Measurements from ENCODE around the gene GRIPAP1.
"Not testable (repeated sequence)": the region's sequence is repeated elsewhere in the genome, so short reads cannot be mapped to it uniquely, and the experiment has no call there.

Gene GRIPAP1

DNA sequence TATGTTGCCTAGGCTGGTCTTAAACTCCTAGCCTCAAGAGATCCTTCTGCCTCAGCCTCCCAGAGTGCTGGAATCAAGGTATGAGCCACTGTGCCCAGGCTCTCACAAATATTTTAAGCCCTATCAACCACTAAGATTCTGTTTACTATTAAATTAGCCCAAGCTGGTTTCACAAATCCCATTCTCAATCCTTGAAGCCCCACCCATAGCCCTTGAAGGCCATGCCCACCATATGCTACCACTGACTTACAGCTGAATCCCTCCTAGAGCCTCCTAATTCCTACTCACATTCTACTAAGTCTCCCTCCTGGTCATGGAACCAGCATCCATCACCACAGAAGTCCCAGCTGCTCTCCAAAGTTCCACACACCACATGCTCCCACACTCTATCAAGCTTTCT is 9.7 kb downstream of the GRIPAP1 start:
- FAIRE-seq, result no peak

DNA sequence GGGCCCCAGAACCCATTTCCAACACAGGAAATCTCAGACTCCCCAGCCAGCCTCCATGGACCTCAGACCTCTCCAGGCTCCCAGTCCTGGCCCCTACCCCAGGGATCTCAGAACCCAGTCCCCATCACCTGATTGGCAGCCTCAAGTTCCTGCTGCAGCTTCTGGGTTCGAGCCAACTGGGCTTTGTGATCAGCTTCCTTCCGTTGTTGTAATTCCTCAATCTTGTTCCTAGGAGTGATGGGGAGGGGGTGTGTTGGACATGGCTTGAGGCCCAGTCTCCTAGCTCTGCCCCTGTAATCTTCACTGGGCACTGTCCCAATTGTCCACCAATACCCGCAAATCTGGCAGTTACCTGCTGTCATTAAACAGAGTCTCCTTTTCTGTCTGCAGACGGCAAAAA is 12.6 kb downstream of the GRIPAP1 start:
- FAIRE-seq, result no peak

DNA sequence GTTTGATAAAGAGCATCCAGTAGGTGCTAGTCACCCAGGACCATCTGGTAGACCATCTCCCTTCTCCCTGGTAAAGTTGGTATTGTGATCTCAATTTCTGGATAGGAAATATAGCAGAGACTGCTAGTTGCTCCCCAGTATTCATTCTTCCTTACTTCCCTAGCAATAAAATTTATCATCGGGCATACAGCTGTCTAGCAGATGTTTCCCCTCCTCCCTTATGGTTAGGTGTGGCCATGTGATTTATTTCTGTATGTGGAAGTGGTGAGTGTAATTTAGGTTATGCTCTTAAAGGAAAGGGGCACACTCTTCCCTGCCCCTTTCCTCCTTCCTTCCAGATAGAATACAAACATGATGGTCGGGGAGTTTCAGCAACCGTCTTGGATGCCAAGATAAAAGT is 18.2 kb downstream of the GRIPAP1 start:
- no peak for FAIRE-seq

DNA sequence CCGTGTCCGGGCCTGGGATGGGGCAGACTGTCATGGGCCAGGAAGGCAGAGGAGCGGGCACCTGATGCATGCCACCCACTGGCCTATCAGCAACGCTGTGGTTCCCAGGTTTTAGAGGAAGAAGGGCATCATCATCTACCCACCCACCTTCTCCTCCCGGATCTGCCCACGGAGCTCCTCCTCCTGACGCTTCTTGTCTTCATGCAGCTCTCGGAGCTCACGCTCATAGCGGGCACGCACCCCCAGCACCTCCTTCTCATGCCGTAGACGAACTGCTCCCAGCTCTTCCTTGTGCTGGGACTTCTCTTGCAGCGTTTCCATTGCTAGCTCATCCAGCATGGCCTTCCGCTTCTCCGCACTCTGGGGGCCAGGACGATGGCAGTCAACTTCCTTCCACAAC is 19.0 kb downstream of the GRIPAP1 start:
- no peak for FAIRE-seq

DNA sequence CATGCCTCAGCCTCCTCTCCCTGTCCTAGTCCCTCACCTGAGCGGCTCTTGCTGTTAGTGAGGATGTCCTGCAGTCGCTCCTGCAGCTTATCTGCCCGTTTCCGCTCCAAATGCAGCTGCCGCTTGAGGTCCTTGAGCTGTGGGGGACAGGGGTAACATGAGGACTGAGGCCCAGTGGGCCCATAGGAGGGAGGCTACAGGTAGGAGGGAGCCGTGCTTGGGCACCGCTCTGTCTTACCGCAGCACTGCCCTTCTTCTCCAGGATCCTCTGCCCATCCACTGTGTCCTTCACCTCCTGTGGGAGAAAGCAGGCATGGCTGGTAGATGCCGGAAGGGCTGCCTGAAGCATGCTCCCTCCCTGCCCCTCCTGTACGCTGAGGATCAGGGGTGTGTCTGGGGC is 20.9 kb downstream of the GRIPAP1 start:
- no peak for FAIRE-seq

DNA sequence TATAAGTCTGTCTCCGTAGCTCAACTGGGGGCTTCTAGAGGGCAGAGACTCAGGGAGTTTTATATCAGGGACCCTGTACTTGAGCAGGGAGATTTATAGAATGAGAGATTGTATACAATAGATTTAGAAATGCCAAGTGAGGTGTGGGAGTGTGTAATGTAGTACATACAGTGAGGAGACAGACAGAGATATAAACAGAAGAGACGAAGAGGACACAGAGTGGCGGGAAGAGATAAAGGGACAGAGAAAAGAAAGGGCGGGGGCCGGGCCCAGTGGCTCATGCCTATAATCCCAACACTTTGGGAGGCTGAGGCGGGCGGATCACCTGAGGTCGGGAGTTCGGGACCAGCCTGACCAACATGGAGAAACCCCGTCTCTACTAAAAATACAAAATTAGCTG is 21.7 kb downstream of the GRIPAP1 start:
- not testable (repeated sequence) for FAIRE-seq

DNA sequence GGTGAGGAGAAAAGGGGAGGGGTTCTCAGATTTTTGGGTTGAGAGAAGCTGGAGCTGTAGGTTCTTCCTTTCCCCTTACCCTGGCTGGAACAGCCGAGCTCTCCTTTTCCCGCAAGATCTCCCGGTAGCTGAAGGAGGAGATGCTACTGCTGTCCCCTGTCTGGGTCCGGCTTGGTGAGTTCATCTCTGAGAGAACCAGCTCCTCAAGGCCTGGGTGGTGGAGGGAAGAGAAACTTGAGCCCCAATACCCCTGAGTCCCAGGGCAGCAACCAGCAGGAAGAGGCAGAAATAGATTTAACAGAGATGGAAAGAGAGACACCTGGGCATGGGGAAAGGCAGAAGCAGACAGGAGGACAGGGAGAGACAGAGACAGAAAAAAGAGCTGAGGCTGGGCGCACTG is 23.8 kb downstream of the GRIPAP1 start:
- FAIRE-seq, result no peak

DNA sequence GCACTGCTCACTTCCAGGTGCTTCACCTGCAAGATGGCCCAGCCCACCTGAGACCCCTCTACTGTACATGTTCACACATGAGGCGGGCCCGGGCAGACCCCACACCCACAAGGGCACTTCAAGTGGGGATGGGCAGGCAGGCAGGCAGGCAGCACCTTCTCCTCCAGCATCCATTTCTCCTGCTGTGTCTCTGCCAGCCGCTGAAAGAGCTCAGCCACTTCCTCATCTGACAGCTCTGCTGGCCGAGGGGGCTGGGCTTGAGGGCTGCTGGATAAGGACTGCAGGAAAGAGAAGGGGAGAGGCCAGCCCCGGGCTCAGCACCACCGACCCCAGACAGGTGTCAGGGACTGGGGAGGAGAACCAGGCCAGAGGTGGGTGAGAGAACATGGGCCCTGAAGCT is 26.0 kb downstream of the GRIPAP1 start:
- no peak for FAIRE-seq

DNA sequence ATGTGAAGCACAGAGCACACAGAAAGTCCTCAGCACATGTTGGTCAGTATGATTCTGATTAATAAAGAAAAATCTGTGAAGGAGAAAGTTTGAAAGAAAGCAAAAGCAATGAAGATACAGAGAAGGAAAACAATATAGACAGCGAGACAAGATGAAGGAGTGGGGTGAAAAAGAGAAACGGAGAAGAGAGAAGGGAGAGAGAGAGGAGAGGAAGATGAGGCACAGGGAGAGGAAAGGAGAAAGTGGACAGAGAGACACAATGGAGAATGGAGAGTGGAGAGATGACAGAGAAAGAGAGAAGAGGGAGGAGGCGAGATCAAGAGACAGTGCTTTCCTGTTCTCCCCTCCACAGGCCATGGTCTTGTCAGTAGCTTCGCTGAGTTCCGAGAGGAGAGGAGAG is 26.5 kb downstream of the GRIPAP1 start:
- FAIRE-seq, result no peak

DNA sequence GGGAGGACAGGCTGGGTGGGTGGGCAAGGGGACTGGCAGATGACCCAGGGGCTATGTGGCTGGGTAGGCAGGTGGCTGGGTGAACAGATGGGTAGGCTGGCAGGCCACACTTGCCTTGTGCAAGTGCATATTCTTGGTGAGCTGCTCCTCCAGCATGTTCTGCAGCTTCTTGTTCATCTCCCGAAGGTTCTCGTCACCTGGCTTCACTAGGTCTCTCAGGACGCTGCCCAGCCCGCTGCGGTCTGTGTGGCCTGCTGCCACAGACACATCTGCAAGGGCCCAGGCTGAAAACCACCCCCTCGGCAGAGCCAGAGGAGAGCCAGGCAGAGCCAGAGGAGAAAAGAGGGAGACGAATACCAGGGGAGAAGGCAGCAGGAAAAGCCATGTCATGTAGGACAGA is 27.0 kb downstream of the GRIPAP1 start:
- FAIRE-seq, result no peak

DNA sequence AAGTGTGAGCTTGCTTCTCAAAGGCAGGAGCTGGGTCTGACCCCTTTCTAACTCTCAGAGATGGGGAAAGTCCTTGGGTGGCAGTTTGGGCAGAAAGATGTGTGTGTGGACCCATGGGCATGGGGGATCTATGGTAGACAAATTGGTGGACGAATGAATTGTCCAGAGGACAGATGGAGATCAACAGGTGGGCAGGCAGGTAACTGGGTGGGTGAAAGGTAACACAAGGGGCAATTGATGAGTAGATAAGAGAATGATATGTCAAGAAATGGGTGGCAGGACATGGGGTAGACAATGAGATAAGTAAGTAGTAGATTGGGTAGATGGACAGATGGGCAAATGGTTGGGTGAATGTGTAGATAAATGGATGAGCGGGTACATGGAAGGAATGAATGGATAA is 27.5 kb downstream of the GRIPAP1 start:
- FAIRE-seq, result no peak

DNA sequence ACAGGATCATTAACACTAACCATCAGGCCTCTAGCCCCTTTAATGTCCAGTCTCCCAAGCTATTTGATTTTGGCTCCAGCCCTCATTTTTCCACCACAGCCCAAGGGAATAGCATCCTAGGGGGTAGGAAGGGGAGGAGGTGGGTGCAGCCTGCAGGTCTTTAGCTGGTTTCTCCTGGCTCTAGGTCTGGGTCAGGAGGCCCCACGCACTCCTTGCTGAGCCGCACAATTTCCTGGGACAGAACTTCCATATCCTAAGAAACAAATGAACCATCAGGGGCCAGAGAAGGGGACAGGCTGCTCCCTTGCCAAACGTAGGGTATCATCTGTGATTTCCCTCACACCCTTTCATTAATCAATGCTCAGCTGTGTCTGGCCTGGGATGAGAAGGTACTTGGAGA is 28.0 kb downstream of the GRIPAP1 start:
- FAIRE-seq, result no peak

DNA sequence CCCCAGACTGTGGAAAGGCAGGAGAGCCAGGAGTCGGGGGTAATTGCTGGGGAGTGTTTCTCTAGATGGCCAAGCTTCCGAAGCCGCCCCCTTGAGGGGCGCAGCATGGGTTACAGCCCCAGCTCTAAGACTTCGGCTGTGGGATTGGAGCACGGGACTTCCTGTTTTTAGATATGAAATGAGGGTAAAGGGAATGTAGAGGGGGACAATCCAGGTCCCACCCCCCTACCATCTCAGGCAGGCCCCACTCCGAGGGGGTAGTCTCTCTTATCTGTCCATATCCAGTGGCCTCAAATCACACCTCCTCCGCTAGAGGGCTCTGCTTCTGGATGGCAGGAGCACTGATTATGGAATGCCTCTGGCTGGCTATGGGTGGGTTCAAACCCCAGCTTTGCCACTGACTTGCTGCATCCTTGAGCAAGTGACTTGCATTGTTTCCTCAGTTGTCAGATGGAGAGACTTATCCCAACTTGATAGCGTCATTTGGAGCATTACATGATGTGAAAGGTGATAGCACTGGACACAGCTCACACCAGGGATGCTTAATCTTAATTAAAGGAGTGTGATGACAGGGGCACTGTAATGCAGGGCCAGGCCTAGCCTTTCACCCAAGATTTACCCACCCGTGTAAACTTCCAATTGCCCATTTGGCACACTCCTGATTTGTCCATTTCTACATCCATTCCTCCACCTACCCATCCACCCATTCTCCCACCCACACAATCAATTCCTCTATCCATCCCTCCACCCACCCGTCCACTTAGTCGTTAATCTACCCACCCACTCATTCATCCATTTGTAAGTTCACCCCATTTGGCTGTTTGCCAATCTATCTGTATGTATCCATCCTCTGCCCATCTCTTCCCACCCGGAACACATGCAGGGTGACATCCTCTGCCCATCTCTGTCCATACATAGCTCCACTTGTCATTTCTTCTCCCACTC is 29.6 kb downstream of the GRIPAP1 start:
- peak; percentile 11 for FAIRE-seq

DNA sequence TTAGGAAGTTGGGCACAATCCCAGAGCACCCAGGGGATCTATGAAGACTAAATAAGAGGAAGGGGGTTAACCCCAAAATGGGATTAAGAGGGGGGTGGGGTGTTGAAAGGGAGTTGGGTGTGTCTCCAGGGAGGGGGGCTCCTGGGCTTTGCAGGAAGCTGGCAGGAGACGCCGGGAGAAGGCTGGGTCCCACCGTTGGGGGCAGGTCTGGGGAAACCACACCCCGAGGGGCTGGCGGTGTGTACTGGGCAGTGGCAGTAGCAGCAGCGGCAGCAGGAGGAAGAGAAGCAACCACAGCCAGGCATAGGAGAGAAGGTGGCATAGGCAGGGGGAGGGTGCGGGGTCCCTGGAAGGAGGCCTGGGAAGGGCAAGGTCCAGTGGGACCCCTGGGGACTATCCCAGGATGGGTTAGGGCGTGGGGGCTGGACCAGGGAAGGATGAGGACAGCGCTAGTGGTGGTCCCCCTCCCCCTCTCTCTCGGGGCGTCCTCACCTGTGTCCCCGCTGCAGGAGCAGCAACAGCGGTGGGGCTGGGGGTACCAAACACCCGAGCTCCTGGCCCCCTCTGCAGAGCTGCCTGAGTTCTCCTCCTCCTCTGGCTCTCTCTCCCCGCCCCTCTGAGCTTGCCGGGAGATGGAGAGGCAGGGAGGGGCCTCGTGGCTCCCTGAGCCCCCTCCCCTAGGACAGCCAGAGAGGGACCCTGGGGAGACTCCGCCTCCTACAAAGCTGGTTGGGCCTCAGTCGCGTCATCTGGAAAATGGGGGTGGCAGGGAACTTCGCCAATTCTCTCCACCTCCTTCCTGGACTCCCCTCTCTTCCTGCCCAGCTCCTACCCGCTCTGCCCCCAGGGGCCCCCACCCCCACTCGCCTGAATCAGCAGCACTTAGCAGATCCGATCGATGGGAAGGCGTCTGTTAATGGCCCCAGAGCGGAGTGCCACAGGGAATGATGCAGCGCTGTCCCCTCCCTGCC is 30.5 kb downstream of the GRIPAP1 start, which contains the start of gene KCND1:
KCND1 (minus strand) TSS at position 596 of the 971 bp plus-strand sequence. CDS start 1,573 bp downstream, outside the sequence.
- peak; percentile 19 for FAIRE-seq

DNA sequence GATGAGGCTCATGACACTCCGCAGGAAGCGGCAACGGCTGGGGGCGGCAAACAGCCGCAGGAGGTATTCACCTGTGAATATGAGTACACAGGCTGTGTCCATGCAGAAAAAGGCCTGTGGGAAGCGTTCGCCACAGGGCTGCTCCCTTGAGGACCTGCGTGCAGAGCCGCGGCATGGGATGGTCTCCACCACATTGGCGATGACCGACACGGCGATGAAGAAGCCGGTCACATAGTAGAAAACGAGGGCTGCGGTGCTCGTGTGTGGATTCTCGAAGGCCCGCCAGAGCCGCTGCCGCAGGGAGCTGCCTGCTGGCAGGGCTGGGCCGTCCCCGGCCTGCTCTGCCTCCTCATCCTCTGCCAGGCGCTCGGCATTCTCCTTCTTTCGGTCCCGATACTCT is 32.6 kb downstream of the GRIPAP1 start:
- no peak for FAIRE-seq

DNA sequence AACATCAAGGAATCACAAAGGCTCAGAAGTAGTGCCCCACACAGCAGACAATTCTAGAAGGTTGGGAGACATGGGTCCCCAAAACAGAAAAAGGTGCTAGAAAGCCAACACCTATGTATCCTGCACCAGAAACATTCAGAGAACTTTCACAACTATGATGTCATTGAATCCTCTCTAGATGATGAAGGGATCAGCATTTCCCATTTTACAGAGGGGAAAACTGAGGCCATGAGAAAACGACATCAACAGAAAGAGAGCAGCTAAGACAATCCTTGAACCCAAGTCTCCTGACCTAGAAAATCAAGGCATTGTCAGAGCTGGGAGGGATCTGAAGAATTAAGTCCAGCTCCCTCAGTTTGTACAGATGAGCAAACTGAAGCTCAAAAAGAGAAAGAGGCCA is 33.7 kb downstream of the GRIPAP1 start:
- FAIRE-seq, result no peak

DNA sequence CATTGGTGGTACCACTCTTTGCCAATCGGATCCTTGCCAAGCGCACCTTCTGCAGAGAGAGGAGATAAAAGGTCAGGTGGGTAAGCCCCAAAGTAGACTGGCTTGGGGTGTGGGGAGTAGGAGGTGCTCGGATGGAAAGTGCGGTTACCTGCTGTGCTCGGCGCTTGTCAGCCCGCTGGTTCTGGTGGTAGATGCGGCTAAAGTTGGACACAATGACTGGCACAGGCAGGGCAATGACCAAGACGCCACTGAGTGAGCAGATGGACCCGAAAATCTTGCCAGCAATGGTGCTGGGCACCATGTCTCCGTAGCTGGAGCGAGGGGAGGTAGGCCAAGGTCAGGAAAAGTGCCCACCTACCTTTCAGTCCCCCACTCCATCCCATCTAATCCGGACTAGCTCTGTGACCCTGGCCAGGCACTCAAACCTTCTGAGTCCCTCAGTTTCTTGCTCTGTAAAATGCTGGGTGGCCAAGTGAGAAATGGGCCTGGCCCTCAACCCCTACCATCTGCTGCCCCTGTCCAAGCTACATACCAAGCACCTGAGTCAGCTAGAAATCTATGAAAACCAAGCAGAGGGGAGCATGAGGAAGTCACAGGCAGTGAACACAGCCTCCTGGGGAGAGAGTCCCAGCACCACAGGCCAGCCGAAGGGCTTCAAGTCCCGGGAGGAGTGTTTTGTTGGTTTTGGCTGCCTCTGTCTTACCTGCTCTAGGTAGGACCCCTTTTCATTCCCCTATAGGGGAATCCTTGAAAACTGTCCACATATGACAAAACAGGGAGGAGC is 35.1 kb downstream of the GRIPAP1 start:
- FAIRE-seq, result no peak

DNA sequence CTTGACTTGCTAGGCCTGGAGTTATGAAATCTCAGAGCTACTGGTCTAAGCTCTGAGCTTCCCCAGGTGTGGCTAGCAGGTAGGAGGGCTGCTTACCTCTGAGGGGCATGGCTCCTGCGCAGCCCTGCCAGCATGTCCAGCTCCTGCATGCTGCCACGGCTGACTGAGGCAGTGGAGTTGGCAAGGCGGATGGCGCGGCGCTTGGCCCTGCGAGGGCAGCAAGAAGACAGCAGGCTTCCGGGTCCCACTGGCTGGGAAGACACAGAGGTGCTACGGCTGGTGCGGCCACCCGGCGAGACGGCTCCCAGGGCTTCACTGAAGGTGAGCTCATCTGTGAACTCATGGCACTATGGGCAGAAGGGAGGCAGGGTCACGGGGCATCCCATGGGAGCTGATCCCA is 36.1 kb downstream of the GRIPAP1 start:
- FAIRE-seq, result no peak

DNA sequence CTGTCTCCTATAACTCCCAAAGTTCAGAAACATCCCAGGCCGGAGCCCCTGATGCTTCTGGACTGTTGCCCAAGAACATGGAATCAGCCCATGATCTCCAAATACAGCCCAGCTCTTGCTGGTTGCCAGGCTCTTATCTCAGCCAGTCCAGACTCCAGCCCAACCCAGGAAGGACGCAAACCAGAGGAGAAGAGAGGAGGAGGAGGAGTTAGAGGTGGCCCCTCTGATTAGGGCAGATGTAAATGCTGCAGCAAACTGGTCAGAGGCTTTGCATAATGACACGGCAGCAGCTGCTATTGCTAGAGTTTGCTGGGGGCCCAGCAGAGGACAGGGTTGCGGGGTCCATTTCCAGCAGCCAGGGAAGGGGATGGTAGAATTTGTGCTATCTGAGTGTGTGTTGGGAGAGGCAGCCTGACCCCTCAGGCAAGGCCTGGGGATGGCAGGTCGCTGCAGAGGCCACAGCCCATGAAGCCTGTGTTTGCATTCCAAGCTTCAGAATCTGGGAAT is 40.4 kb downstream of the GRIPAP1 start:
- FAIRE-seq, result no peak

DNA sequence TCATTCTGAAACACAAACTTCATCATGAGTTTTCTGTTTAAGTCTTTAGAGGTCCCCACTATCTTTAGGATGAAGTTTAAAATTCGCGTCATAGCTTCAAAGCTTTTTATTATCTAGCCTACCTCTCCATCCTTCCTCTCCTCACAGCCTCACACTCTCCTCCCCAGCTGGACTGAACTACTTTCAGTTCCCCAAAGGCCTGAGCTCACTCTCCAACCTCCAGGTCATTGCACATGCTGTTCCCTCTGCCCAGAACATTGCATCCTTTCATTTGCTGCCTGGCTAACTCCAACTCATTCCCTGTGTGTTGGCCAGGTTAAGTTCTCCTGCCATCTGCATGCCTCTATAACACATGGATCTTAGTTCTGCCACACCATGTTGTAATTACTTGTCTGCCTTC is 41.8 kb downstream of the GRIPAP1 start:
- no peak for FAIRE-seq

DNA sequence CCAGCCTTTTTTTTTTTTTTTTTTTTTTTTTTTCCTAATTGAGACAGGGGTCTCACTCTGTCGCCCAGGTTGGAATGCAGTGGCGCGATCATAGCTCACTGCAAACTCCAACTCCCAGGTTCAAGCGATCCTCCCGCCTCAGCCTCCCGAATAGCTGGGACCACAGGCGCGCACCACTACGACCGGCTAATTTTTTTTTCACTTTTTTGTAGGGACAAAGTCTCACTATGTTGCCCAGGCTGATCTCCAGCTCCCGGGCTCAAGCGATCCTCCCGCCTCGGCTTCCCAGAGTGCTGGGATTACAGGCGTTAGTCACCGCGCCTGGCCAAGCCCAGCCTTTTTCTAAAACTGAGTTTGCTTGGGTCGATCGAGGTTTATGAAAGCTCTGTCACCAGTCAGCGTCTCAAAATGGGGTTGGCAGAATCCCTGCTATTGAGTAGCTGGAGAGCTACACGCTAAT is 43.4 kb downstream of the GRIPAP1 start:
- FAIRE-seq, result no peak
